Measurements from ENCODE around the gene FKBP7.
"Not testable (repeated sequence)": the region's sequence is repeated elsewhere in the genome, so short reads cannot be mapped to it uniquely, and the experiment has no call there.

GRCh38 chr2:178423746-178424145, 54.7 kb downstream of the FKBP7 start:
- TF ChIP-seq POLR2A, CTCF, POLR2AphosphoS5, EP300 (IDR thresholded peaks at IDR 0.05): not testable (repeated sequence)
